Small intestine (tissue), 7 donors: Measurements from ENCODE around the gene FOSL2. TPM values are rescaled to one million over a fixed set of nuclear protein-coding genes. Genes with fewer than 3 reads are reported as not detected.

Experiments used
- DNase-seq, 2 donors: peaks; one replicate each; pipeline versions ENCODE4 v3.0.0 to v3.0.0-alpha.2; 2013
- FAIRE-seq: peaks from 2 replicates; lab custom pipeline; 2012; peaks lifted over from hg19 to GRCh38; lab: Jason Lieb, UNC
- H3K27ac ChIP-seq, 3 donors: one replicate each; pipeline ENCODE4 v1.5.1; 2013; ENCODE audit warnings: low read length in 2 of 3, mild to moderate bottlenecking in 2 of 3, control low read depth in 1 of 3, inconsistent platforms in 1 of 3, low read depth in 1 of 3, moderate library complexity in 1 of 3
- H3K27me3 ChIP-seq, 3 donors: one replicate each; pipeline ENCODE4 v1.6.1; 2013; ENCODE audit warnings: low read length in 3 of 3, inconsistent platforms in 1 of 3; ENCODE audit not compliant: control insufficient read depth in 3 of 3, insufficient read depth in 3 of 3
- H3K36me3 ChIP-seq, 3 donors: one replicate each; pipeline ENCODE4 v1.6.1; 2013; ENCODE audit warnings: low read length in 3 of 3, inconsistent platforms in 1 of 3, low read depth in 1 of 3, mild to moderate bottlenecking in 1 of 3, moderate library complexity in 1 of 3; ENCODE audit not compliant: control insufficient read depth in 3 of 3, insufficient read depth in 2 of 3
- H3K4me1 ChIP-seq, 3 donors: one replicate each; pipeline ENCODE4 v1.6.1; 2013; ENCODE audit warnings: low read length in 2 of 3, inconsistent platforms in 1 of 3, low read depth in 1 of 3, mild to moderate bottlenecking in 1 of 3, moderate library complexity in 1 of 3; ENCODE audit not compliant: control insufficient read depth in 3 of 3, insufficient read depth in 2 of 3
- H3K4me3 ChIP-seq, 3 donors: one replicate each; pipeline ENCODE4 v1.5.1; 2013; ENCODE audit warnings: low read length in 3 of 3, control low read depth in 1 of 3, inconsistent platforms in 1 of 3, low read depth in 1 of 3, mild to moderate bottlenecking in 1 of 3, moderate library complexity in 1 of 3
- H3K9me3 ChIP-seq, 2 donors: one replicate each; pipeline ENCODE4 v1.6.1; 2013; ENCODE audit warnings: low read depth in 1 of 2, low read length in 1 of 2; ENCODE audit not compliant: control insufficient read depth in 2 of 2, insufficient read depth in 1 of 2
- WGBS, 3 donors: extraction: QIAGEN DNeasy Blood & Tissue Kit; methylation state at CpG; one replicate each; pipeline ENCODE4 v1.1.7; 2013; 5-methylcytosine and 5-hydroxymethylcytosine counted together
- polyA plus RNA-seq, 4 donors: library from polyadenylated mRNA; stranded (reverse) in 3 of 4; unstranded in 1 of 4; fragments of 200-250 nt in 3 of 4; fragments of 120-200 nt in 1 of 4; gene quantifications; one replicate each; pipeline versions ENCODE4 v1.2.1 to v1.2.3, GENCODE V29; 2013
- donor health status: healthy with polysubstance abuse.
- donor health status: control.
- donor health status: control.
- donor health status: Bipolar disorder and iron deficiency.
- donor health status: healthy.

FOSL2 gene
- polyA plus RNA-seq, 4 donors: 29.2 to 82.6 (median 40.7) TPM

DNA sequence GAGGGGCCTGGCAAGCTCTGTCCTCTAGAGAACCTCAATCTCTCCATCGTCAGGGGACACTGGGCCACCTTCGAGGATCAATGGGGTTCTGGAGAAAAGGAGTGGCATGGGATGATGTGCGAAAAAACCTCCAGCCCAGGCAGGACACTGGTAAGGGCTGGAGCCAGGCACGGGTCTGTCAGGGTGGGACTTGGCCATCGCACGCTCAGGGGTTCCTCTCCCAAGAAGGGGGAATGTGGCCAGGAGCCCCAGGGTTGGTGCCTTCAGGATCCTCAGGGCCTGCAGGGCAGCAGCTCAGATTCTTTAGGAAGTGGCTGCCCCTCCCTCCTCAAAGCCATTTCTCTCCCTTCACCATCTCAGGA, 56.4 kb downstream of the FOSL2 start:
- no peak for FAIRE-seq
- Histone ChIP-seq H3K27ac (no peak overlapping the region), H3K36me3 (no peaks in the 10 kb centered on the region), H3K4me1 (peaks cover 0 to 5% (median 0%) of the 10 kb centered on the region in 3 donors), H3K27me3 (no peaks in the 10 kb centered on the region), H3K4me3 (no peak overlapping the region), H3K9me3 (no peaks in the 10 kb centered on the region)
- no peak for DNase-seq
- 91 to 97% (median 92%) methylated on average over 6 of the region's 6 CpGs for WGBS, 3 donors

DNA sequence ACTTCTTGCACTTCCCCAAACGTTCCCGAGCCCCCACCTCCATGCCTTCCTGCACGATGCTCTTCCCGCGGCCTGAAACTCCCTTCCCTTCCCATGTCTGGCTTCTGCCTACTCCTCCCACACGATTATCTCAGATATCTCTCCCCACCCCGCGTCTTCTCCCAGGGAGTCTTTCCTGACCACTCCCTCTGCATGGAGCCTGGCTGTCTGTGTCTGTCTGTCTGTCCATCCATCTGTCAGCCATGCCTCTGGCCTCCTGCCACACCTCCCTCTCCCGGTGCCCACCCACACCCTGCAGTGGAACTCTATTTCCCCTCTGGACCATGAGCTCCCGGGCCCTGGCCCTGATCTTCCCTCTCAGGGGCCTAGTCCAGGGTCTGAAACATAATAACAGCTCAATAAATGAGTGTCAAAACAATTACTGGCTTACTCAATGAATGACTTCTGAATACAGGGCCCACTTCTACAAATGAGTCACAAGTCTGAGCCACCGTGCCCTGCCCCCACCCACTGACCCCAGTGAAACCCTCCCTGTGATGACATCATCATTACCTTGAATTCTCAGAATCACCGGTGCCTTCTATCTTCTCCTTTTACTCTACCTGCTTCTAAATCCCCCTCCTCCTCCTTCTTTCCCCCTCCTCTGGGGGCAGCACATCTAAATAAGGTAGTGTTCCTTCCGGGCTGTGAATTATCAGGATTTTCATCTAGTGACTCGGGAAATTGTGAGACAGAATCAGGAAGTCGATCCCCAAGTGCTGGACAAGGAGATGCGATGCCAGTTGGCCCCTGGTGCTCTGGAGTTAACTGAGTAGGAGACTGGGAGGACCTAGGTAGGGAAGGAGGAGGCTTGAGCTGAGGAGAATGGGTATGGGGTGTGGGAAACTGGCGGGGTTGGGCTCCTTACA, 57.1 kb downstream of the FOSL2 start:
- Histone ChIP-seq H3K4me1 (peaks cover 0 to 5% (median 0%) of the 10 kb centered on the region in 3 donors), H3K27ac (no peak overlapping the region), H3K4me3 (no peak overlapping the region), H3K36me3 (no peaks in the 10 kb centered on the region), H3K9me3 (no peaks in the 10 kb centered on the region), H3K27me3 (no peaks in the 10 kb centered on the region)
- FAIRE-seq: no peak
- 56 to 67% (median 56%) methylated on average over 17 of the region's 17 CpGs for WGBS, 3 donors
- peak in 1 of 2 donors; percentile 44 for DNase-seq

DNA sequence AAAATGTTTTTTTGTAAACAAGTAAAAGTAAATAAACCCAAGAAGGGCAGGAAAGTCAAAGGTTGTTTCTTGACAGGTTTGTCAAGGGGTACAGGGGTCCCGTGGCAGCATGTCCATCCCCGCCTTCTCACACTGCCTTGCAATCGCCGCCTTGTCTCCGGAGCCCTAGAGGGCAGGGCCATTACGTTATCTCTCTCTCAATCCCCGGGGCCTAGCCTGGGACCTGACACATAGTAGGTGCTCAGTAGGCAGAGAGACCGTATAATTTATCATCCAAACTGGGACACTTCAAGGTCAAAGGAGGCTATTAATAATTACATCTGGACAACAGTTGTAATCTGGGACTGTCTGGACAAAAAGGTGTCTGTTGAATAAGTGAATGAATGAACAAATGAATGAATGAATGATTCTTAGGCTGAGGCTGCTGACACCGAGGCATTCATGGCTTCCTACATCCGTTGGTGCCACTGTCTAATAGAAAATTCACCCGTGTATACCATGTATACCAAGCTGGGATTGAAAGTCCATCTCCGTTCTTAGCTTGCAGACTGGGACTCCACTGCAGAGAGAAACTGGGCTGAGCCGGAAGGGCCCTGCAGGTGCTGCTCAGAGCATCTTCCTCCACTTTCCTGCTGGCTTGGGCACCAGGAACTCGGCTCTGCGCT, 58.4 kb downstream of the FOSL2 start:
- no peak overlapping the region for H3K4me3 ChIP-seq
- FAIRE-seq: no peak
- no peak for DNase-seq
- 77 to 88% (median 79%) methylated on average over 15 of the region's 15 CpGs for WGBS, 3 donors
- H3K27me3 ChIP-seq: no peaks in the 10 kb centered on the region
- H3K9me3 ChIP-seq: no peaks in the 10 kb centered on the region
- H3K36me3 ChIP-seq: no peaks in the 10 kb centered on the region
- H3K4me1 ChIP-seq: peaks cover 0 to 5% (median 0%) of the 10 kb centered on the region in 3 donors
- no peak overlapping the region for H3K27ac ChIP-seq

DNA sequence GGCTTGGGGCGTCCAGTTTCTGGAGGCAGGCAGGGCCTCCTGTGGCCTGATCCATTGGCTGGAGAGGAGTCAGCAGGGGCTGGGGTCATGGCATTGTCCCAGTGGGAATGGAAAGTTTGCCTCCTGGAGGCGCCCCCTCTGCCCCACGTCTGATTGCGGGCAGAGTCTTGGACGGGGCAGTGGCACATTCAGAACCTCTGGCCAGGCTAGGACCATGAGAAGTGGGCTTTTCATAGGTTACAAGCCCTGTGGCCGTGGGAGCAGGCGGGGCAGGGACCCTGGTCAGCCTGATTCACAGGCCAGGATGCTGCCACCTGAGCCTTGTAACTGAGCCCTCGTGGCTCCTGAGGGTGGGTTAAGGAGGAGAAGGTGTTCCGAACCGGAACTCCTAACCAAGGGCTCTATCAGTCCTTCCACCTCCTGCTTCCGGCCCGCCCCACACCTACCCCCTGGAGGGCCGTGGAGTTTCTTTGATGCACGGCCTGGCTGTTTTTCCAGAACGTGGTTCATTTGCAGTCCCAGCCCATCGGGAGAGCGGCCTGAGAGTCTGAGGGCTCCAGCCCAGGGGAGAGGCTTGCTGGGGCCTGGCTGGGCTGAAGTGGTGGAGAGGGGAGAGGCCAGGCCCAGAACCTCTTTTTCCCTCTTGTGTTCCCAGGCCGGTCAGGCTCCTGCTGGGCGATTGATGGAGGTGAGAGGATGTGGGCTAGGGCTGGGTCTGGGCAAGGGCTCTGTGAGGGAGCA, 59.3 kb downstream of the FOSL2 start:
- Histone ChIP-seq H3K4me3 (no peak overlapping the region), H3K27ac (no peak overlapping the region), H3K9me3 (no peaks in the 10 kb centered on the region), H3K27me3 (no peaks in the 10 kb centered on the region), H3K4me1 (peaks cover 0 to 5% (median 0%) of the 10 kb centered on the region in 3 donors), H3K36me3 (no peaks in the 10 kb centered on the region)
- WGBS, 3 donors: 84 to 90% (median 90%) methylated on average over 18 to 19 of the region's 19 CpGs
- FAIRE-seq (no peak), DNase-seq (no peak)

DNA sequence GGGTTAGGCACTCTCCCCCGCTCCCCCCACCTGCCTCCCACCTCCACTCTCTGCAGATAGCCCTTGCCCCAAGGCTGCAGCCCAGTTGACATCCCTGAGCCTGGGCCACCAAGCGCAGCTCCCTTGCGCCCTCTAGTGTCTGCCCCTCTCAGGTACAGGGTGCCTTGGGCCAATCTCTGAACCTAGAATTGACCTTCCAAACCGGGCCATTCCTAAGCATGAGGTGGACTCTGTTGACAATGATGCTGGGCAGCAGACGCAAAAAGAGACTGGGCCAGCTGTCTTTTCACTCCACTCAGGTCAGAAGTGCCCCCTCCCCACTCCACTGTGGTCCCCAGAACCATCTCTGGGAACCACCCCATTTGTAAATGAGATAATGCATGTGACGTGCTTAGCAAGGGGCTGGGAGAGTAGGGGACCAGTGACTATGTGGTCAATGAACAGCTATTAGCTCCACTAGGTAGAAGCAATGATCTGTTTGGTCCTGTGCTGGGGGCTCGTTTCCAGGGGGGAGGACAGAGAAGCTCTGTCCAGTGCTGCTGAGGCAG, 60.0 kb downstream of the FOSL2 start:
- no peaks in the 10 kb centered on the region for H3K9me3 ChIP-seq
- H3K36me3 ChIP-seq: no peaks in the 10 kb centered on the region
- H3K4me1 ChIP-seq: peaks cover 0 to 5% (median 0%) of the 10 kb centered on the region in 3 donors
- DNase-seq (peak; percentile 66 to 73), FAIRE-seq (no peak)
- 28 to 36% (median 28%) methylated on average over 7 of the region's 7 CpGs for WGBS, 3 donors
- H3K4me3 ChIP-seq: no peak overlapping the region
- no peak overlapping the region for H3K27ac ChIP-seq
- no peaks in the 10 kb centered on the region for H3K27me3 ChIP-seq

DNA sequence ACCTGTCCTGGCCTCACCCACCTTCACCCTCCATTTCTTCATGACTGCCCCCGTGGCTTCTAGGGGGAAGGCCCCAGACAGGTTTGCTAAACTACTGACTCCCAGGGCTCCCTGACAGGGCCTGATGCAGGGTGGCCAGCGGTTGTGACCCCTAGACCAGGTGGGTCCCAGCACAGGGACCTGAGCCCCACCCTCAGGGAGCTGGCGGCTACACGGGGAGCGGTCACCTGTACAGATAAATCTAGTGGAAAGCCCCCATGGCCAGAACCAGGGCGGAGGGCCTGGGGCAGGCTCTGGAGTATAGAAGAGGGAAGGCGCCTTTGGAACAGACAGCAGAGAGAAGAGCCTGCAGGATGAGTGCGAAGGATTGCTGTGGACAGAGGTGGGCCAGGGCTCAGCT, 60.7 kb downstream of the FOSL2 start:
- H3K4me1 ChIP-seq: peaks cover 0 to 5% (median 0%) of the 10 kb centered on the region in 3 donors
- WGBS, 3 donors: 84 to 92% (median 92%) methylated on average over 8 of the region's 8 CpGs
- no peak overlapping the region for H3K4me3 ChIP-seq
- H3K9me3 ChIP-seq: no peaks in the 10 kb centered on the region
- FAIRE-seq (no peak), DNase-seq (no peak)
- no peak overlapping the region for H3K27ac ChIP-seq
- no peaks in the 10 kb centered on the region for H3K27me3 ChIP-seq
- H3K36me3 ChIP-seq: no peaks in the 10 kb centered on the region

DNA sequence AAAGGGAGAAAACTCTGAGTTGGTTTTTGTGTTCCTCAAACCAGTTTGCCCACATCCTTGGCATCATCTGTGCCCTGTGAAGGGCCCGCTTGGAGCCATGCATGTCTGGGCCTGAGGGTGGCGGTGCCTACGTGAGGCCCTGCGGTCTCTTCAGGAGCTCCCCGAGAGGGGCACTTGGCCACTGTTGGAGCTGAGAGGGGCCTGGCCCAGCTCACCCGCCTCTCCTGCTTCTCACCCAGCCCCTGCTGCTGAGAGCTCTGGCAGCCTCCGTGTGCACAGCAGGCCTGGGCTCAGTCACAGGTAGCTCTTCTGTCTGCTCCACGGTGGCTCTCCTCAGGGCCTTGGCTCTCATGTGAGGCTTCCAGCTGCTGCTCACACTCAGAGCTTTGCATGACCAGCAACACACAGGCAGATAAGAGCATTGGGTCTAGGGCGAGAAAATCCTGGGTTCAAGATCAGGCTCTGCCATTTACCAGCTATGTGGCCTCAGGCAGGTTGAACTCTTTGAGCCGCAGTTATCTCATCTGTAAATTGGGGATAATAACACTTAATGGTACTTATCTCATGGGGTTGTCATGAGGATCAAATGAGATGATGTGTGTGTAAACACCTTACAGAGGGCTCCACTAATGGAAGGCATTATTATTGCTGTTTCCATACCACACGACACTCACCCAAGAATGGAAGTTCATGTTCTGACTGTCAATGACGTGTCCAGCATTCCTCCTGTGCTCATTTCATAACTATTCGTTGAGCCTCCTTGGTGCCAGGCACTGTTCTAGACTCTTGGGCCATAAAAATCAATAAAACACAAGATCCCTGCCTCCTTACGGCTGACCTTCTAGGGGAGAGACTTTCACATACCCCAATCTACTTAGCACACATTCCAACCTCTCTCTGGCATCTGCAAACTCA, 61.6 kb downstream of the FOSL2 start:
- no peak overlapping the region for H3K27ac ChIP-seq
- no peaks in the 10 kb centered on the region for H3K27me3 ChIP-seq
- DNase-seq: no peak
- 82 to 88% (median 86%) methylated on average over 14 of the region's 14 CpGs for WGBS, 3 donors
- no peaks in the 10 kb centered on the region for H3K36me3 ChIP-seq
- no peak overlapping the region for H3K4me3 ChIP-seq
- no peaks in the 10 kb centered on the region for H3K9me3 ChIP-seq
- FAIRE-seq: no peak
- H3K4me1 ChIP-seq: peaks cover 0 to 4% (median 0%) of the 10 kb centered on the region in 3 donors
